Ovary (tissue), 3 donors: ENCODE results near the gene DDR2.

Experiments used
- EP300 ChIP-seq: sonication (generic); formaldehyde crosslinking; IDR thresholded peaks from one replicate; pipeline ENCODE4 v1.6.1; 2017; ENCODE audit warnings: antibody characterized with exemption
- TF ChIP-seq, protein P1 (sequence below), 3 donors: fragments of 450-650 bp in 2 of 3; fragments of 200-600 bp in 1 of 3; IDR thresholded peaks; one replicate each; pipeline versions ENCODE4 v1.5.1 to v1.8.0; 2016 to 2022; ENCODE audit warnings: antibody characterized with exemption in 3 of 3, mild to moderate bottlenecking in 1 of 3
- donor health status: DM: no; HTN: no; CAD: no.

DNA sequence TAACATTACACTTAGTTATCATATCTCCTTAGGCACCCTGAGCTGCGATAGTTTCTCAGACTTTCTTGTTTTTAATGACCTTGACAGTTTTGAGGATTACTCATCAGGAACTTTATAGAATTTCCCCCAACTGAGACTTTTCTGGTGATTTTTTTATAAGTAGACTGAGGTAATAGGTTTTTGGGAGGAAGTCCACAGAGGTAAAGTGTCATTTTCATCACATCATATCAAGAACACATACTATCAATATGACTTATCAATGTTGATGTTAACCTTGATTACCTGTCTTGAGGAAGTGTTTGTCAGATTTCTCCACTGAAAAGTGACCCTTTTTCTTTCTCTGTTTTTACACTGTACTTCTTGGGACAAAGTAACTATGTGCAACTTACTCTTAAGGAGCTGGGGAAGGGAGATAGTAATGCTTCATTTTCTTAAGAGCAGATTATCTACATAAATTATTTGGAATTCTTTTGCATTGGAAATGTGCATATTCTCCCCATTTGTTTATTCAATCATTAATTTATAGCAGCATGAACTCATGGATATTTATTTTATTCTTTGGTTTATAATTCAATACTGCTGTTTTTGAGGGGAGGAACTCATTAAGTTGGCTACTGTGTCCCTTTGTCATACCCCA is 85.4 kb downstream of the DDR2 start:
- TF ChIP-seq, protein P1, sequence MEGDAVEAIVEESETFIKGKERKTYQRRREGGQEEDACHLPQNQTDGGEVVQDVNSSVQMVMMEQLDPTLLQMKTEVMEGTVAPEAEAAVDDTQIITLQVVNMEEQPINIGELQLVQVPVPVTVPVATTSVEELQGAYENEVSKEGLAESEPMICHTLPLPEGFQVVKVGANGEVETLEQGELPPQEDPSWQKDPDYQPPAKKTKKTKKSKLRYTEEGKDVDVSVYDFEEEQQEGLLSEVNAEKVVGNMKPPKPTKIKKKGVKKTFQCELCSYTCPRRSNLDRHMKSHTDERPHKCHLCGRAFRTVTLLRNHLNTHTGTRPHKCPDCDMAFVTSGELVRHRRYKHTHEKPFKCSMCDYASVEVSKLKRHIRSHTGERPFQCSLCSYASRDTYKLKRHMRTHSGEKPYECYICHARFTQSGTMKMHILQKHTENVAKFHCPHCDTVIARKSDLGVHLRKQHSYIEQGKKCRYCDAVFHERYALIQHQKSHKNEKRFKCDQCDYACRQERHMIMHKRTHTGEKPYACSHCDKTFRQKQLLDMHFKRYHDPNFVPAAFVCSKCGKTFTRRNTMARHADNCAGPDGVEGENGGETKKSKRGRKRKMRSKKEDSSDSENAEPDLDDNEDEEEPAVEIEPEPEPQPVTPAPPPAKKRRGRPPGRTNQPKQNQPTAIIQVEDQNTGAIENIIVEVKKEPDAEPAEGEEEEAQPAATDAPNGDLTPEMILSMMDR (IDR thresholded peaks at IDR 0.05) = no peak
- no peak for TF ChIP-seq EP300
